ENCODE results near the gene RIMBP2.

The RIMBP2 gene

DNA sequence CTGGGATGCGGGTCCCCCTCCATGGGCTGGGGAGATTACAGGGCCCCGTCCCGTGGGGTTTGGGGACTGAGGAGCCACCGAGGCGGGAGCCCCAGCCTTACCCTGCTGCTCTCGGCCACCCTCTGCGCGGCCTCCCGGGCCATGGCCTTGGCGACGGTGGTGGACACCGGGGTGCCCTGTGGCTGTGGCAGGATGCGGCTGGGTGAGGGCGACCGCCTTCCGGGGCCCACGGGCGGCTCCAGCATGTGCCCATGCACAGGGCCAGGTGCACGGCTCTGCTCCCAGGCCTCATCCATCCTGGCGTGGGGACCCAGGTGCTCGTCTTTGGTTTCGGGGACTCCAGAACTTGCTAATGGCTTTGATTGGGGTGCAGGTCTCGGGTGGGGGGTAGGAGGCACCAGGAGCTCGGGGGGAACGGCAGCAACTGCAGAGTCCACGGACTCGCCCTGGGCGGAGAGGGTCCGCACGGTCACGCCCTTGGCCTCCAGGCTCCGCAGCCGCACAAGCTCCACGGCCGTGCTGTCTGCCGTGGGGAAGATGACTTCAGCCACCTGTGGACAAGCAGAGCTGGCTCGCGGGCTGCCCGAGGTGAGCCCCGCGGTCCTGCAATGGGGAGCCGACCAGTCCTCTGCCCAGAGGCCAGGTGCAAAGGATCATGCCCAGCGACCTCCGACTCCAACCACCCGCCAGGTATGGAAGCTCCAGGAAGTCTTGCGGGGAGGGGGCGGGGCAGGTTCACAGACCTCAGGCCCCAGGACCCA lies 279.2 kb downstream of the RIMBP2 start:
- in situ Hi-C loops (cut with MboI; ENCODE audit: low sequenced_read_pairs), result no loop called here

DNA sequence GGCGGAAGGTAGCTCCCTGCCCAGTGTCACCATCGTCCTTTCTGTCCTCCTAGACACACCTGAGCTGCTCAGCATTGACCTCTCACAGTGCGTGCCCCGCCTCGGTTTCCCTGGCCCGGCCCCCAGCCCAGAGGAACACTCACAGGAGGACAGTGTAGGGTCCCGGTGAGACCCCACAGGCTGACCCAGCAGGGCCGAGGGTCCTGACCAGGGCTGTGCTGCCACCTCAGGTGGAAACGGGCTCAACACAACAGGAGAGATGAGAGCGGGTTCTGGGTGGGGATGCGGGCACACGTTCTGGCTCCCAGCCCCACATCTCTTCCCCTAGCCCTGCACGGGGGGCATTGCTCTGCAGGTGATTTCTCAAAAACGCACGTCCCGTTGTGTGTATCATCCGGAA lies 280.3 kb downstream of the RIMBP2 start:
- in situ Hi-C loops (cut with MboI; ENCODE audit: low sequenced_read_pairs), result no loop called here

DNA sequence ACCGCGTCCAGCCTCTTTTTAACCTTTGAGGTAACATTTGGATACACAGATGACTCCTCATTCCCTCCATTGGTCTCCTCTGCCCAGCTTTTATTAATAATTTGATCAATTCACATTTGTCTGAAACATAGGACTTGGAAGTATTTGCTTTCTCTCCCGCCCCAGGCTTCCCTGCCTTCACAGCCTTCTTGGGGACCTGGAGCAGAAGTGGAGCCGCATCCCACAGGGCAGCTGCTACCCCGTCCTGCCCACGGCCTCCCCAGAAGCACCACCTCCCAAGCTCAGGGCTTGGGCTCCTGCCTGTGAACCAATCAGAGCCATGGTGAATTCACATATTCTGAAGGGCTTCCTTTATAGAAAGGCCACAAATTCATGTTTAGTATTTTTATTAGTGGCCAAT lies 280.8 kb downstream of the RIMBP2 start:
- in situ Hi-C loops (cut with MboI; ENCODE audit: low sequenced_read_pairs), result no loop called here

DNA sequence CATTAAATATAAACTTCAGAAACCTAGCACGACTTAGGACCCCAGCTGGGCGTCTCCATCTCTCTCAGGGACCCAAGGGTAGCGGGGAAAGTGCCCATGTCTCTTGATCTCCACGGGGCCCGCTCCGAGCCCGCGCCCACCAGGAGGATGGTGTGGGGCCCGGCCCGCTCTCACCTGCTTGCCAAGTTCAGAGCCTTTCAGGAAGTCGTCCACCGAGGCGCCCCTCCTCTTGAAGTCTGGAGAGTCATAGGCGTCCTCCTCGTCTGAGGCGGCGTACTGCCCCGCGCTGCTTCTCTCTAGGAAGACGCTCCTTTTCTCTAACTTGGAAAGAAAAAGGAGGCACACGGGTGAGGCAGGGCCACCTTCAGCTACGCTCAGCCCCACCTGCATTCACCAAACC lies 281.5 kb downstream of the RIMBP2 start:
- in situ Hi-C loops (cut with MboI; ENCODE audit: low sequenced_read_pairs), result no loop called here

DNA sequence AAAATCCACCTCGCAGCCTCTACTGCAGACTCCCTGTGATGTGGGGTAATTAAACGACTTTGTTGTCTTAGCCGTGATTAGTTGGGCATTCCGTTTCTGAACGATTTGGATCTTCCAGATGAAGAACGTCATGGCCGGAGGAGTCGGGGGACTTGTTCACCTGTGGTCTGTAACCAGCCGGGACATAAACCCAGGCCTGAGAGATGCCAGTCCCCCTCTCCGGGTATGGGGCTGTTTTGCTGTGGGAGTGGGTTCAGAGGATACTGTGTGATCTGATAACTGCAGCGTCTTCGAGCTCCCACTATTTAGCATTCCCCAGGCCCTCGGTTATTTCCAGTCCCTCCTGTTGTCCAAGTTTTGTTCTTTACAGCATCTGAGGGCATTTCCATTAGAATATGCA lies 282.3 kb downstream of the RIMBP2 start:
- in situ Hi-C loops (cut with MboI; ENCODE audit: low sequenced_read_pairs), result no loop called here

DNA sequence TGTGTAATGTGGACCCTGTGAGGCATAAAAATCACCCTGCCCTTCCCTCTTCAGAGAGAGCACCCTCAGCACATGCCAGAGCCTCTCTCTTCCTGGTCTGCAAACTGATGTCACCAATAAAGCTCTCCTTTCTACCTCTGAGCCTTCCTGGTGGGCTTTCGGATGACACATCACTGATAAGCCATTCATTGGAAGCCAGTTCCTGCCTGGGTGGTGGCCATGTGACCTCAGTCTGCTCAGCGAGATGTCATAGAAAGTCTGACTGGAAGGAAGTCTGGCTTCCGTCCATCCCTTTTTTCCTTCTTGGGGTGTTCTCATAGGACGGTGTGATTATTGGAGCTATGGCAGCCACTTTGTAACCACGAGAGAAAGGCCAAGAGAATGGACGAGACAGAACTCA lies 282.7 kb downstream of the RIMBP2 start:
- in situ Hi-C loops (cut with MboI; ENCODE audit: low sequenced_read_pairs), result no loop called here

DNA sequence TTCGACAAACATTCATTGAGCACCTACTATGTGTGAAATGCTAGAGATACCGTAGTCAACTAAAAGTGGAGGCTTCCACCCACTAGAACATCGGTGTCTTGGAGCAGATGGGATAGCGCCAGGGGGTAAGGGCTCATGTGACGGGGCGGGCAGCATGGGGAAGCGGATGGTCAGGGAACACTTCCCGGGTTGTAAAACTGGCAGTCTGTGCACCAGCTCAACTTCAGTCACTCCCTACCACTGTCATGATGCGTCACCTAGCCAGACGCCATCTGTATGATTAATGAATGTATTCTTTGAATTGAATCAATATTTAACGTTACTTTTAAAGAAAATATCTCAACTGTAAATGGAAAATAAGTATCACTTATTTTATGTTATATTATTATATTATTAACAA lies 284.9 kb downstream of the RIMBP2 start:
- in situ Hi-C loops (cut with MboI; ENCODE audit: low sequenced_read_pairs), result no loop called here

DNA sequence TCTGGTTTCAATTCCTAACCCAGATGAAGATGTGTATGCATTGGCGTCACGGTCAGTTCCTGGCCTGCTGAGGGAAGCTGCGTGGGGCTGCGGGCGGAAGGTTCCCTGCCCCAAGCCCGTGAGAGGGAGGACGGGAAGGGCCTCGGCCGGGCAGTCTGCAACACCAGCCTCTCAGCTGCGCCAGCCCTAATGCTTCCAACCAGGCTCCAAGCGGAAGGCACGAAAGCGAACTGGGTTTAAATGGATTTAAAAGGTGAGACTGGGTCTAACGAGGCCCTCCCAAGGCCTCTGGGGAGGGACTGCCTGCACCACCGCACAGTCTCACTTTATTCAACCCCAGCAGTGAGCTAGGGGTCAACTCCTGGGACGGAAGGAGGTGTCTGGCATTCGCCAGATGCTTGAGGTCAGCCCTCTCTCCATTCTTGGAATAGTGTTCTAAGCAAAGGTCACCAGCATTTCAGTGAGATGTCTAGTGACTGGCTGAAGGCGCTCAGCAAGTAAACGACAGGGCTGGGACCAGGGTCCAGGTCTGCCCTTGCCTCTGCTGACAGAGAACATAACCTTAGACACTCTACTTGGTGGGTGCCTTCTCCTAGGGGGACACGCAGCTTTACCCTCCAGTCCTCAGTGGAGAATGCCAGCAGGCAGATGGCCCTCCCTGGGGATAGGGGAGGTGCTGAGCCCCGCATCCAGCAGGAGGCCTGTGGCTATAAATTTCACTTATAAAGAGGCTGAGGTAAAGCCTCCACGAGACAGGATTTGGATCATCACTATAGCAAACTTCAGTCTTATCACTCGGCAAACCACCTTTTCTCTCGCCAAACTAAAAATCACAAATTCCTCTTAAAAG lies 286.2 kb downstream of the RIMBP2 start:
- in situ Hi-C loops (cut with MboI; ENCODE audit: low sequenced_read_pairs), result no loop called here

DNA sequence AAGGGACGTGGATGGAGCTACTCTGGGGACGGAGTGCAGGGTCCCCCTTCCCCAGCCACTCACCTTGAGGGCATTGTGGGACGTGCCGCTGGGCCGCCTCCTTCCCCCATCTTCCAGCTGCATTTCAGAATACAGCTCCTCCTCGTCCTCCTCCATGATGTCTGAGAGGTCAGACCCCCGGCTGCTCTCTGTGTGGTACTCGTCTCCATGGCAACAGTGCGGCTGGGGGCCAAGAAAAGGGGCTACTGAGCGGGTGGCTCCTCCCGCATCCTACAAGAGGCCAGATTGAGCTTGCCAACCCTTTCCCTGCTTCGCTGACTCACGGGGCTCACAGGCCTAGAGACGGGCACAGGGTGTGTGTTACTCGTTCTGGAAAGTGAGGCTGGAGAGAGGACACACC lies 288.0 kb downstream of the RIMBP2 start:
- in situ Hi-C loops (cut with MboI; ENCODE audit: low sequenced_read_pairs), result no loop called here

DNA sequence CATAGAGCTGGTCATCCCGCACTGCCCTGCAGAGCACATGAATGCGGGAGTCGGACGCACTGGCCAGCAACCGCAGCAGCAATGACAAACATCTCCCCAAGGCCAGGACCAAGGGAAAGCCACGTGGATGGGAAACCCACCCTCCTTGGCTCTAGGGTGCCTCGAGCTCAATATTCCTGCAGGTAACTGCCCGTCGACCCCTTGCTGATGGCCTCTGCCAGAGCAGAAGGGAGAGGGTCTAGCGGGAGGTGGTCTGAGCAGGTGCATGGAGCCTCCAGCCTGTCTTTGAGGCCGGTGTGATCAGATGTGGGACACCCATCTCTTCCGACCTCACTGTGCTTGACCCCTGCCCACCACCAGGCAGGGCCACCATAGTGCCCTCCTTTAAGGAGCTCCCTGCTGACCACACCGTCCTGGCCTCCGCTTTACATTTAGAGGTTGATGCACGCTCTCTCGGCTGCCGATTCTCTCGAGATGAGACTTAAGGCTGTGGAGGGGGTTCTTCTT lies 288.7 kb downstream of the RIMBP2 start:
- in situ Hi-C loops (cut with MboI; ENCODE audit: low sequenced_read_pairs), result no loop called here

DNA sequence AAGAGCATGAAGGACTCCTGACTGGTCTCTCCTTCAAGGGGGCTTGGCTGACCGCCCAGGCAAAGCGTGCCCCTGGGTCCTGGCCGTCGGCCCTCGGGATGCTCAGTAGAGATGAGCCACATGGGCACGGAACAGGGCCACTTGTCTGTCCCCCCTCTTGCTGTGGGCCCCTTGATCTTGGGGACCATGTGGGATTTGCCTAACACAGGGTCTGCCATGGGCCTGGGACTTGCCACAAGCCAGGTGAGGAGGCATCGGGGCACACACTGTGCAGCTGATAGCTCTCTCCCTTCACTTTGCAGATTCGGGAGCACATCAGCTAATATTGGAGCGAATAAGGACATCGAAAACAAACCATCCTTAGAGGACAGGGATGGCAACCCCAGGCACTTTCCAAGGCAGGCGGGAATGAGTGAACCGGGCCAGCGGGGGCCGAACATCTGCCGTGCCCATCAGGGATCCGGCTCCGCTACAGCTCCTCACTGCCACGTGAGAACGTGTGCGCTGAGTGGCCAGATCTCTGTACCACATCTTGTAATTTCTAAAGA lies 290.3 kb downstream of the RIMBP2 start:
- in situ Hi-C loops (cut with MboI; ENCODE audit: low sequenced_read_pairs), result no loop called here

DNA sequence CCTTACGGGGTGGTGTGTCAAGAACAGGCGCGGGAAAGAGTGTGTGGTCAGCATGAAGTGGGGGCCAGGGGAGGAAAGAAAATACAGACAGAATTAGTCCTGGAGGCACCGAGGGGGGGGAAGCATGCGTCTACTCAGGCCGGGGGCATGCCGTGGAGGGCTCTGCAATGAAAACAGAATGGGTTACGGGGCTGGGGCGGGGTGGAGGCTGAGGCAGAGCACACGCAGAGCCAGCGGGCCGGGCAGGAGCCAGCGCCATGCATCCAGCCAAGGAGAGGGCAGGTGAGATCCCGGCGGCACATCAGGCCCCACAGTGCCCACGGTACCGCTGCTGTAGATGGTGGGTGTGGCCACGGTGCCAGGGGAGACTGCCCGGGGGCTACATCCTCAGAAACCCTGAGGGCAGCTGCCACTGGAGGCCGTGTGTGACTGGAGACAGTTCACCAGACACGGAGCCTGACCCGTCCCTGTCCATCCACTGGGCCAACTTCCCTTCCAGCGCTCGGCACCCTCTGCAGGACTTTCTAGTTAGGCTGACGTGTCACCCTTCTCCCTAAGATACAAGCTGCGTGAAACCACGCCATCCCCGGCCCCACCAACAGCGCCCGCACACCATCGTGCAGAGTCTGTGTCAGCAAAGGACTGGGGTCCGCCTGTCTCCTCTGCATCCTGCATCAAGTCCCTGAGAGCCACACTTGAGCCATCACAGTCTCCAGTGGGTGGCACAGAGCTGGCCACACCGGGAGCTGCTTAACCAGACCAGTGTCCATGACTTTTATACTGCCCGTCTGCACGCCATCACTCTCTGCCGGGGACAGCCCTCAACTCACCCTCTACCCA lies 291.0 kb downstream of the RIMBP2 start:
- in situ Hi-C loops (cut with MboI; ENCODE audit: low sequenced_read_pairs), result no loop called here

DNA sequence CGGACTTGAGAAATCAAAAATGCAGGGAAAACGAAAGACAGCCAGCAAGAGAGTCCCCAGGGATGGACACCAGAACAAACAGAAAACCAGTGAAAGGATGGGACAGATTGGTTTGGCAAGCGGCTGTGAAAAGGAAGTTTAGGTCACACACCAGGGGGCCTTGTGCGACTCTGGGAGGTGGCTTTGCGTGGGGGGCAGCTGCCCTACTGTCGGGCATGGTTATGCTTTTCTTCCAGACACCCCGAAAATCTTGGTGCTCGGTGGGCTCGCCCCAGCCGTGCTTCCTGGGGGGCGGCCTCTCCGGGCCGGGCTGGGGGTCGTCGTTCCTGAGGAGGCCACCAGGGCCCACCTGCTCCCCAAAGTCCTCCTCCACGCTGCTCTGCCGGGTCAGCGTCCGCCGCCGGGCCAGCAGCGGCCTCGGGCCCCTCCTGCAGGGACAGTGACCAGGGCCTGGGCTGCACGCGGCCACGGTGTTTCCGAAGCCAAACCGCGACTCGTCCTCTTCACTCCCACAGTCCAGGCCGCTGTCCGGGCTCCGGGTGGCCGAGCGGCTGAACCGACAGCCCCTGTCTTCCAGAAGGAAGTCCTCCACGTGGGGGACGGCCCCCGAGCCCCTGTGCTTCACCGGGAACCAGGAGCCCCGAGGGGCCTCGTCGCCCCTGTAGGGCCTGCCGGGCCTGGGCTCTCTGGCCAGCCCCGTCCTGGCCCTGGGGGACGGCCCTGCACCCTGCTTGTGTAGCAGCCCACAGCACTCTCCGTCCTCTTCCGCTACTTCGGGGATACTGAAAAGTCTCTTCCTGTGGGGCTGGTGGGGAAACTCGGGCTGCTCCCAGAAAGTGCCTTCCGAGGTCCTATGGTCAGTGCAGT lies 291.9 kb downstream of the RIMBP2 start:
- in situ Hi-C loops (cut with MboI; ENCODE audit: low sequenced_read_pairs), result no loop called here

DNA sequence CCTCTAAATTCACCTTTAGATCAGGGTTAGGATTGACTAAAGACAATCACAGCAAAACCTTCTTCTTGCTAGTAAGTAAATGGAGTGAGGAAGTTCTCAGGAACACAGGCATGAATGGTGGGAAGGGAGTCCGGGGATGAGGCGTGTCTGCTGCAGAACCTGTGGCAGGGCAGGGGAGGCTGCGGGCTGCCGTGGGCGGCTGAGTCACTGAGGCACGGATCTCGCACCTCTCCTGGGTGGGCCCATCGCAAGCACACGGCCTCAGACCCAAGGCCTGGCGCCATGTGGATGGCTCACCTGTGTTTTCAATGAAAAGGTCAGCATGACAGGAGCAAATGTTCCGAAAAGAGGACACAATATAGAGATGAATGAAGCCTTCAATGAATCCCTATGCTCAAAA lies 293.0 kb downstream of the RIMBP2 start:
- in situ Hi-C loops (cut with MboI; ENCODE audit: low sequenced_read_pairs), result no loop called here

DNA sequence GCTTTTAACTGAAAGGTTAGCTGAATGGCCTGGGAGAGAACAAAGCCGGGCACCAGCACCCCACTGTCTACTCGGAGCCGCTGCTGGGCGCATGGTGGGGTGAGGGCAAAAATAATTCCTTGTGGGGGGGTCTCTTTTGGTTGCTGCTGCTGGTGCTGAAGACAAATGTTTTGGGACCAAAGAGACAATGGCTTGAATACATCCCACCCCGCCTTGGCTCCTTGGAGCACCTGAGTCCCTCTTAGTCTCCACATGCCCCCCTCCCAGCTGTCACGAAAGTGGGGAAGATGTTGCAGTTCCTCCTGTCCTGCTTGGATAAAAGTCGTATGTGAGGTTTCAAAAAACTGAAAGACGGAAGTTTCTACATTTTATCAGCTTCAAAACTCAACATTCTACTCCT lies 293.4 kb downstream of the RIMBP2 start:
- in situ Hi-C loops (cut with MboI; ENCODE audit: low sequenced_read_pairs), result no loop called here

DNA sequence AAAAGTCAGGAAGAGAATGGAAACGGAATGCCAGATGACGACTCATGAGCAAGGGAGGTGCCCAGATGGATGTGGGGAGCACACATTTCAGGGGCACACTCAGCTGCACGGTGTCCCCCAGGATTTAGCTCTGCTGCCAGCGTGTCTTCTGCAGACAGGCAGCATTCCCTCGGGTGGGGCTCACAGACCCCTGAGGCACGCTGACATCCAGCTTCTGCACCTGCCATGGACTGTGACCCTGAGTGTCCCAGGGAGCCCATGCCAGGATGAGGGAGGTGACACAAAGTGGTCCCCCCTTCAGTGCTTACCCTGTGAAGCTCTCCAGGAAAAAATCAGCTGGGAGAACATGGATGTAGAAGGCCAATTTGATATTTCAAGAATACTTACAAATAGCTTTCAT lies 294.2 kb downstream of the RIMBP2 start:
- in situ Hi-C loops (cut with MboI; ENCODE audit: low sequenced_read_pairs), result no loop called here

DNA sequence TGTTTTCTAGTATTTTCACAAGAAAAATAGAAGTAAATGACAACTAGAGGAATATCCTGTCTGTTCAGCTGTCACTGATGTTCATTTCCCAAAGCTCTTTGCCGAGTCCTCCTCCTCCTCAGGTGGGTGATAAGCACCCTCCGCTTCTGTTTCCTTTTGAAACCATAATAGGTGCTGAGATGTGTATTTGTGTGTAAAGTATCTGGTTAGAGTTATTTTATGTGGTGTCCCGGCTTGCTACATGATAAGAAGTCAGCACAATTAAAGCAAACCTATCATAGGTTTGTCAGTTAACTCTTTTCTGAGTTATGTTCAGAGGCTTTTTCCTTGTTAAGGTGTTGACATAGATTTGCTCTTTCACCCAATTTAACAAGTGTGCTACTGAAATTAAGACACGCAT lies 296.0 kb downstream of the RIMBP2 start:
- in situ Hi-C loops (cut with MboI; ENCODE audit: low sequenced_read_pairs), result no loop called here

DNA sequence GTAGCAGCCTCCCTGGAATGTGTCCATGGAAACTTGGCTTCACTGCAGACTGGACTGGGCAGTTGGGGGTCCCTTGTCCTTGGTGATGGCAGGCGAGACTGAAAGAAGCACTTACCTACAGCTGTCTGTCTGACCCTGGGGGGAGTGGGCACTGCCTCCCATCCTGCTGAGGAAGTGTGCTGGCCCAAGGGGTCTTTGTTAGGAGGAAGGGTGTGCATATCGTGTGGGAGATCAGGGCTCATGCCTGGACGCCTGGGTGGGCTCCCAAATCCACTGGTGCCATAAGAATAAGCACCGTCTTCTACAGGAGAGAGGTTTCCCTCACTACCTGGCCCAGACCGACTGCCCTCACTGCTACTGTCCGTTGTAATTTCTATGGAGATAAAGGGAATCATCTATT lies 297.0 kb downstream of the RIMBP2 start:
- in situ Hi-C loops (cut with MboI; ENCODE audit: low sequenced_read_pairs), result no loop called here

DNA sequence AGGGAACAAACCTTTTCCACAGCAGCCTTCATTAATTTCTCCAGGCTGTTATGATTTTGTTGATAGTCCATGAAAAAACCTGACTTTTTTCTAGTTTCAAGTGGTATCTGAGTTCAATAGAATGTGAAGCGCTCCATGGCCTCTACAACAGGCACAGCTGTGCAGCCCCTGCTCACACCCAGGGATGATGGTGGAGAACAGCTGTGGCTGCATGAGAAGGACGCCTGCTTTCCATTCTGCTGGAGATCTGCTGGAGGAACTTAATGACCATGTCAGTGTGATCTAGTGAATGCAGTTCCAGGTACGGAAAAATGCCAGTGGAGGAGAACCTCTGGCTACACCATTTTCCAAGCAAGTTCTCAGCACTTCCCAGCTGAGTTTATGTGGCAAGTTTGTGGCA lies 297.8 kb downstream of the RIMBP2 start:
- in situ Hi-C loops (cut with MboI; ENCODE audit: low sequenced_read_pairs), result no loop called here

DNA sequence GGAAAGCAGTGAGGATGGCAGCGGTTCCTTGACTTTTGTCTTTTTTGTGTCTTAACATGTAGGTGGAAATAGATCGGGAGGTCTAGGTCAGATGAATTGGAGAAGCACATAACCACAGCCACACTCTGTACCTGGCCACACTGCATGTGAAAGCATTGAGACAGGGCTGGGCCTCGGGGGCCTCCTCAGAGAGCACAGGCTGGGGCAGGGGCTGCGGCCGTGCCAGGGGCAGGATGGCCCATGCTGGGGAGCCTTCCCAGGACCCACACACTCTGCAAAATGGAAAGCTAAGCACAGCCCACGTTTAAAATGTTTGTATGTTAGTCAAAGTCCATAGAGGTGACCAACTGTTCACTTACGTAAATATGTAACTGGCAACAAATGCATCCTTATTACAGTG lies 301.7 kb downstream of the RIMBP2 start:
- in situ Hi-C loops (cut with MboI; ENCODE audit: low sequenced_read_pairs), result no loop called here
